GM18870 (cell line): ENCODE measurements around the gene WNK1.
"Not testable (repeated sequence)": the region's sequence is repeated elsewhere in the genome, so short reads cannot be mapped to it uniquely, and the experiment has no call there.

Experiments
- ATAC-seq: cut with Tn5 transposase; IDR thresholded peaks from one replicate; pipeline ENCODE4 v1.9.1; 2021; ENCODE audit warnings: moderate library complexity; ENCODE audit not compliant: unreplicated experiment

Gene WNK1

GRCh38 chr12:777550-778047, 25.2 kb downstream of the WNK1 start:
- ATAC-seq, result no peak

GRCh38 chr12:778615-779014, 26.2 kb downstream of the WNK1 start:
- no peak for ATAC-seq

DNA sequence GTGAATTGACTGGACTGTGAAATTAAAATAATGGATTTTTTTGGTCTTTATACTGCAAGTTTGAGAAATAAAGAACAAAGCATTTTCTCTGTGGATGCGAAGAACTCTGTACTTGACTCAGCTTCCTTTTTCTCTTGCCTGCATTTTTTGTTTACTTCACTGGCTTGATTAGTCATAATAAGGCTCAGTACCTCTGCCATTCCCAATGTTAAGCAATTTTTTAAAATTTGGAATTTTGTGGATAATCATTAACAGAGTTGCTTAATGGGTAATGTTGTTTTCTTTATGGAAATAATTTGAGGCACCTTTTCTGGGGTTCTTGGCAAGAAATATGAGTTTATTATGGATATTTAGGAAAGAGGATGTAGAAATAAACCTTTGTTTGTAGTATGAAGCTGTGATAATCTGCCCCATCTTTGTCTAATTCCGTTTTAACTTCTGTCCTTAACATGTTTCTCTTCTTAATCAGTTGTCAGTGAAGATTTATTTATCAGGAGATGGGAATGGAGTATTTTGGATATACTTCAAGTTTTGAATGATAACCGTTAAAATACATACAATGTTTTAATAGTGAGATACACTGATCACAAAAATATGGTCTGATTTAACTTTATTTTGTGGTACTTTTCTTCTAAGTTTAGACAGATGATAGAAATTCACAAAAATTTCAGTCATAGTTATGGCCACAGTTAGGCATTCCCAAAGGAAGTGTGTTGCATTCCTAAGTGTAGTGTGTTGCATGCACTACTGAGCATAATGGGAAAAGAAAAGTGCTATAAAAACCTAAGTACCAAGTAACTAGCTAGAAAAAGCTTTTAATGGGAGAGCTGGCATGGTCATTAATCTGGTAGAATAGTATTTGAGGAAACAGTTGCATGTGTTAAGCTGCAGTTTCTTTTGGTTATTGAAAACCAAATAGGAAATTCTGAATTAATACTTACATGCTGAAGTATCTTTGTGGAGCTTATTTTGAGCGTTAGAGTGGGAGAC, 27.7 kb downstream of the WNK1 start:
- ATAC-seq, result no peak

- no peak for ATAC-seq
Observed at GRCh38 chr12:780750-781379, 28.5 kb downstream of the WNK1 start.

GRCh38 chr12:785706-786105, 33.3 kb downstream of the WNK1 start:
- no peak for ATAC-seq

- no peak for ATAC-seq
Observed at GRCh38 chr12:788288-788687, 35.9 kb downstream of the WNK1 start.

GRCh38 chr12:788762-789161, 36.4 kb downstream of the WNK1 start:
- not testable (repeated sequence) for ATAC-seq

DNA sequence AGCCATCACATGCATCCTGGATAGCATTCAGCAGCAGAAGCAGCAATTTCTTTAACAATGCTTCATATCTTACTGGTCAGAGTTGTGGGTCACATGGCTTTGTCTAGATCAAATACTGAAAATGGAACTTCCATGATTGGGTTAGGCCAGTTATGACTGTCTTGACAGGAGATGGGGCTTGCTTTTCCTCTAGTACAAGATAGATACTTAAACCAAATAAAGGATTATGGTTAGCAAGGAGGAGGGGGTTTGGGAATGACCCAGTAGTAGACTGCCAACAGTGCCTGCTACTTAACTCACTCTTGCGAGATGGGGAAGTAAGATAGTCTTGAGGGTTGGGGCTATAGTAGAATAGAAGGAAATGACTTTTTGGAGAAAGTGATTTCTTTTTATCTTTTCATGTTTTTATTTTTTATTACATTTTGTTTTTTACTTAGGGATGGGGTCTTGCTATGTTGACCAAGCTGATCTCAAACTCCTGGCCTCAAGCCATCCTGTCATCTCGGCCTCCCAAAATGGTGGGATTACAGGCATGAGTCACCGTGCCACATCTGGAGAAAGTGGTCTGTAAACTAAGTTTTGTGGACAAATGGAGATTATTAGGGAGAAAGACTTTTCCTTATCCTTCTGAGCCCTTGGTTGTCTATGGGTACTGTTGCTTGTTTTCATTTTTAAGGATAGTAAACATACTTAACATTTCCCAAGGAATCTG, 37.6 kb downstream of the WNK1 start:
- ATAC-seq, result no peak

DNA sequence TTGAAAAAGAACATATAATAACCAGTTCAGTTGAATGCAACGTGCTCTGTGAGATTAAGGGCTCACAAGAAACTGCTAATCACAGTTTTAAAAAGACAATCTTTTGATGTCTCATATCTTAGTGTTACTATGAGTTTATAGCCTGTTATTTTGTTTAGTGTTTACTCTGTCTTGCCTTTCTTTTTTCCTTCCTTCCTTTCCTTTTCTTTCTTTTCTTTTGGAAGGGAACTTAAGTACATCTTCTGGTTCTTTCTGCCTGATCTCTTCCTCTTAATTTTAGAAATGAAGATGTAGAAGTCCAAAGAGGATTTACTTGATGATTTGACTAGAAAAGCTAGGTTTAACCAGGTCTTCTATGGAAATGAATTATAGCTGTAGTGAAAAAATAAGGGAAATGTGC, 38.2 kb downstream of the WNK1 start:
- no peak for ATAC-seq

DNA sequence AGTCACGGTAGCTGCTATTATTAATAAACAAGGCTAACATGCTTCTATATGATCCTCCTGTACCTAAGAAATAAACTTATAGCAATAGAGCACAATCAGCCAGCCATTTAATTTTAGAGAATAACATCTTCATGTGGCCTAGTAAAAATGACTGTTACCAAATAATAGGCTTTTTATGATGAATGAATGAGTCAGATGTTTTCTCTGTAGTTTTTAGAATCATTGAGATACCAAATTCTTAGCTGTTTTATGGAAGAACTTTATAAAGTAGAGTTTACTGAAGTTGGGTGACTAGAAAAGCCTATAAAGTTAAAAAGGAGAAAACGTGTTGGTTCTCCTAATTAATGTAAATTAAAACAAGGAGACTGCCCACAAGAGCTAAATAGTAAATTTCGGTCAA, 40.7 kb downstream of the WNK1 start:
- ATAC-seq, result no peak

DNA sequence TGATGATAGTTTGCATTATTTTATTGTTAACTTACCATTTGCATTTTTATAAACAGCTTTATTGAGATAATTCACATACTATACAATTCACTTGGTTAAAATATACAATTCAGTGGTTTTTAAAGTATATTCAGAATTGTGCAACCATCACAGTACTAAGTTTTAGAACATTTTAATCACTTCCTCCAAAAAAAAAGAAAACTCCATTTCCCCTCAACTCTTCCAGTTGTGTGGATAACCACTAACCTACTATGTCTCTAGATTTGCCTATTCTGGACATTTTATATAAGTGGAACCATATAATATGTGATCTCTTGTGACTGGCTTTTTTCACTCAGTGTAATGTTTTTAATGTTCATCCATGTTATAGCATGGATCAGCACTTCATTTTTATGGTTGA, 41.3 kb downstream of the WNK1 start:
- no peak for ATAC-seq

DNA sequence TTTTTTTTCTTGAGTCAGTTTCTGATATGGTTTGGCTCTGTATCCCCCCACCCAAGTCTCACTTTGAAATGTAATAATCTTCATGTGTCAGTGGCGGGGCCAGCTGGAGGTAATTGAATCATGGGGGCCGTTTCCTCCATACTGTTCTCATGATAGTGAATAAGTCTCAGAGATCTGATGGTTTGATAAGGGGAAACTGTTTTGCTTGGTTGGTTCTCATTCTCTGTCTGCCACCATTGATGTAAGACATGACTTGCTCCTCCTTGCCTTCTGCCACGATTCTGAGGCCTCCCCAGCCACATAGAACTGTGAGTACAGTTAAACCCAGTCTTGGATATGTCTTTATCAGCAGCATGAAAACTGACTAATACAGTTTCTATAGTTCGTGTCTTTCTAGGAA, 42.9 kb downstream of the WNK1 start:
- ATAC-seq, result no peak

DNA sequence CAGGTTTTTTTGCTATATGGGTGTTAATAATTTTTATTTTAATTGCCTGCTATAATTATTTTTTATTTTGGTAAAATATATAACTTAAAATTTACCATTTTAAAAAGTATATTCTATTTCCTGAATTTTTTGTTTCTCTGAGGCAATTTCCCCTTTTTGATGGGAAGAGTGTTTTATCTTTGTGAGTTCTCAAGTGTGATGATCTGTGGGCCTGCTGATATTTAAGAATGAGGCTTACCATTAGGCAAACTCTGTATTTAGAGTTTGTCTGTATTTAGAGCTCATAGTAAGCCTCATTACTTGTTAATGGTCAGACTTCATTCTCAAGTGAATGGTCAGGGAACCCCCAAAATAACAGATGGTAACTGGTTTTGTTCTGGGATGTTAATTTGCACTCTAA, 48.0 kb downstream of the WNK1 start:
- no peak for ATAC-seq

- ATAC-seq, result no peak
Observed at GRCh38 chr12:802242-803120, 50.1 kb downstream of the WNK1 start.

DNA sequence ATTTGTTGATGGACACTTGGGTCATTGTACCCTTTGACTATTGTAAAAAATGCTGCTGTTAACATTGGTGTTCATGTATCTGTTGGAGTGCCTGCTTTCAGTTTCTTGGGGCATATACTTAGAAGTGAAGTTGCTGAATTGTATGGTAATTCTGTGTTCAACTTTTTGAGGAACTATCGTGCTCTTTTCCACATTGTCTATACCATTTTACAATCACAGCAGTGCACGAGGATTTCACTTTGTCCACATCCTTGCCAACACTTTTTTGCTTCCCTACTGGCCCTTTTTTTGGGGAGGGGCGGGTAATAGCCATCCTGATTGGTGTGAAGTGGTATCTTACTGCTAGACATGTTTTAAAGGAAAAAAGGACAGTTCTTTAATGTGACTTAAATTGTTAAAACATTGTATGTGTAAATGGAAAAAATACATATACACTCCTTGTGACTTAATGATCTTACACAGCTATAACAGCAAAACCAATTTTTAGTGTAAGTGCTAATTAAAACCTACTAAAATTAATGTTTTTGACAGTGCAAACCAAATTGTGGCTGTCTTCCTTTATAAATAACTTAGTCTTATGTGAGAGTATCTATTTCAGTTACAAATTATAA, 52.7 kb downstream of the WNK1 start:
- ATAC-seq, result no peak

DNA sequence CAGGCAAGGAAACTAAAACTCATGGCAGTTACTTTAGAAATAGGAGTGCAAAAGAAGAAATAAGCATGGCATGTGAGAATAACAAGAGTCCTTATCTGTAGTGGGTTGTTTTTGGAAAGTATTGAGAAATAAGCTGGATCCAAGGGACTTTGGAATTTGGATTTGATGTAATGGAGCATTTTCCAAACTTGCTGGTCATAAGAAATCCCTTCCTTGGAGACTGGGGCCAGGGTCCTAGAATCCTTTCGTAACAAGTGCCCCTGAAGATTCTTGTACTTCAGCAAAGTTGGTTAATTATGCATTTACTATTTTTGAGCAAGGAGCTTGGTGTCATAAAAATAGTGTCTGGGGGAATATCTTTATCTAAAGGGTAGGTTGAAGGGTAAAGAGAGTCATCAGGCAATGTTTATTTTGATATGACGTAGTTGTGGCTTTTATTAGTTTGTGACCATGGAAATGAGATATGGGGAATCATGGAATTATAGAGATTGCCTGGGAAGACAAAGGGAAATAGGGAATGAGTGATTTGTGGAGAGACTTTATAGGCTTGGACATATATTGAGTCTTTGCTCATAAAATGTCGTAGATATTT, 53.9 kb downstream of the WNK1 start:
- ATAC-seq, result no peak

DNA sequence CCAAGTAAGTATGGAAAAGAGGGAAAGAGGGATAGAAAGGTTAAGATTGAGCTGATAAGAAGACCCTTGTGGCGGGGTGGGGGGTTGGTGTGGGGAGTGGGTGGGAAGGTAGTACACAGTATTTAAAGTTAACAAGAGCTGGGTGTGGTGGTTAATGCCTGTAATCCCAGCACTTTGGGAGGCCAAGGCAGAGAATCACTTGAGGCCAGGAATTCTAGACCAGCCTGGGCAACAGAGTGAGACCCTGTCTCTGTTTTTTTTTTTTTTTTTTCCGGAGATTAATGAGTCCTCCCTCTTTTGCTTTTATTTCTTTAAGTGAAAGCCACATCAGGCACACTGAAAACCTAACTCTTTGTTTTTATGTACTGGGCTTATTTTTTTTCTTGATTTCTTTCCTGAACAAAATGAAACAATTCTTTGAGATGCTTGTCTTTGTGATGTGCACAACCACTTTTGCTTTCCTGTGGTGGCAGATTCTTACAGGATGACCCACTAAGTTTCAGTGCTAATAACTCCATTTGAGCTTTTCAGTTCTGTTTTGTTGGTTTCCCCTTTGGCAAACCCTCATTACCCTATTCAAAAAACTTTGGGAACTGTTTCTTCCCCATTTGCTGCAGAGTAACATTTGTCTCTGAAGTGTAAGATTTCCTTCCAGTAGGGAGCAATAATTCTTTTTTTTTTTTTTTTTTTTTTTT, 54.8 kb downstream of the WNK1 start:
- no peak for ATAC-seq

DNA sequence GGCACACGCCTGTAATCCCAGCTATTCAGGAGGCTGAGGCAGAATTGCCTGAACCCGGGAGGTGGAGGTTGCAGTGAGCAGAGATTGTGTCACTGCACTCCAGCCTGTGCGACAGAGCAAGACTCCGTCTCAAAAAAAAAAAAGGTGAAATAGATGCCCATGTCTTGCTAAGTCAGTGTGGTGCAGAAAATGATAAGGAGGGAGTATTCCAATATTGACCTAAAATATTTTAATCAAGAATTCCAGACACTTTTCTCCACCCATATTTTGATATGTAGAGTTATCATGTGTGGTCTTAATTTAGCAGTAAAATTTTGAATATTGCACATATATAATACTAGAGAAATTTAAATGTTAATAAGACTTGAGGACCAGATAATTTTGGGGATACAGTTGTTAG, 57.7 kb downstream of the WNK1 start:
- ATAC-seq, result no peak
